ENCODE measurements around the gene NFIB. TPM values are rescaled to one million over a fixed set of nuclear protein-coding genes. Genes with fewer than 3 reads are reported as not detected.

The NFIB gene
- total and polyA plus RNA-seq, 2 donors (not counting 3 experiments of a cell fraction or from before 2014, with no cell fraction given), result 26.4 to 174 TPM

DNA sequence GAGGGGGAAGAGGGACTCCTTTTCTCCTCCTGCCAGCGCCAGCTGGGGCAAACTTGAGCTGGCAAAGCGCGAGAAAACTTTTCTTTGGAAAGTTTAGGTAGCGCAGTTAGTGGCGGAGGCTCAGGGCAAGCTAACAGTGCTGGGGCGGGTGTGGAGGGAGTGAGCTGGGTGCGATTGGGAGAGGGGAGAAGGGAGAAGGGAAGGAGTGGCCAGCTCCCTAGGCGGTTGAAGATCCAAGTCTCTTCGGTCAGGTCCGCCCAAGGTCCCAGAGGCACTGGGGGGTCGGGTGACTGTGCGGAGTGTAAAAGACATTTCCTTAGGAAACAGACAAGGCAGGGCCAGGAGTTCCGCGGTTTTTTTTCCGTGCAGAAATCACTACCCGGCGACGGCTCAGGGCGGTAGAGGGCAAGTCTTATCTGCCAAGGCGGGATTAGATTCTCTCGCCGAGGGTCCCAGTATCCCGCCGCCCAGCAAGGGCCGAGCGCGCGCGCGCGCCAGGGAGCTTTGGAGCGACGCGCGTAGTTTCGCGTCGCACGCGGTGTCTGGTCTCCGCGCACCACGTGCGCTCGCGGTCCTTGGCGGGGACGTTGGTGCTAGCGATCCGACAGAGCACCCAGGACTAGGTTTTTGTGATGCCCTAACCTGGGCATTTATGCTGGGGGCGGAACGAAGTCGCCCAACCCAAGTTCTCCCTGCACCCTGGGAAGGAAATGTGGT, 33.6 kb upstream of the NFIB start:
- Histone ChIP-seq H3K27me3 (ENCODE audit: control insufficient read depth in 2 of 2, insufficient read depth in 2 of 2, low read length in 2 of 2) (no peaks in the 10 kb centered on the region), H3K79me2 (ENCODE audit: control insufficient read depth, insufficient read depth, low read length) (no peaks in the 10 kb centered on the region), H4K20me1 (replicated peaks; ENCODE audit: control insufficient read depth, extremely low read depth, insufficient read depth, low read length) (no peaks in the 10 kb centered on the region), H3K4me2 (ENCODE audit: insufficient read depth, low read length) (peak overlapping the region; percentile 83), H3K27ac (ENCODE audit: insufficient read depth, low read depth, low read length) (peak overlapping the region; percentile 32), H3K36me3 (ENCODE audit: control insufficient read depth in 2 of 2, extremely low read depth in 1 of 2, insufficient read depth in 2 of 2, low read length in 2 of 2) (no peaks in the 10 kb centered on the region), H3K4me3 (replicated peaks in 1 of 3; ENCODE audit: insufficient read depth in 1 of 3, low read depth in 1 of 3, low read length in 3 of 3) (peak overlapping the region; percentile 17 to 57 (median 48)), H3K4me1 (ENCODE audit: control insufficient read depth, extremely low read depth, insufficient read depth, low read length) (peaks cover 57% of the 10 kb centered on the region), H3K9ac (replicated peaks; ENCODE audit: extremely low read depth, insufficient read depth, low read length) (peak overlapping the region; percentile 66), H3K9me1 (replicated peaks; ENCODE audit: control insufficient read depth, extremely low read depth, insufficient read depth, low read length) (no peaks in the 10 kb centered on the region), H2AFZ (ENCODE audit: low read depth, low read length) (peak overlapping the region; percentile 92), H3K9me3 (replicated peaks; ENCODE audit: control insufficient read depth, insufficient read depth, low read length) (no peaks in the 10 kb centered on the region)
- intact Hi-C loops (cut with micrococcal nuclease), result loop anchor here (1.0 kb wide), 3 partner anchors 25 to 251 kb away; partner anchors contain the start of gene NFIB
- dilution Hi-C loops (cut with MboI; ENCODE audit: extremely low pct_ligation_motif_present, low sequenced_read_pairs), result no loop called here
- ChIA-PET POLR2A (interaction anchor here (0.7 to 1.3 kb wide), 2 partner anchors 27 to 53 kb away, joined by 3 to 4 read pairs; no protein-coding TSS in a partner anchor), CTCF (interaction anchor here (0.9 to 2.3 kb wide), 12 partner anchors 10 to 920 kb away, joined by 3 to 11 read pairs (median 4); no protein-coding TSS in a partner anchor)
- BruUV-seq (replicated peaks), result no TSS peak
- FAIRE-seq, result peak; percentile 86
- TF ChIP-seq MAX (IDR thresholded peaks at IDR 0.05; ENCODE audit: insufficient read depth, insufficient read length), result peak; percentile 86
- TF ChIP-seq POLR2AphosphoS5 (IDR thresholded peaks at IDR 0.05; ENCODE audit: insufficient read depth, low read depth, low read length), result peak; percentile 15
- TF ChIP-seq GATA2 (IDR thresholded peaks at IDR 0.05; ENCODE audit: insufficient read depth, insufficient read length, low read depth, low read length), result no peak
- TF ChIP-seq FOS (IDR thresholded peaks at IDR 0.05; ENCODE audit: borderline replicate concordance, insufficient read depth, low read length), result no peak
- TF ChIP-seq CTCF (IDR thresholded peaks at IDR 0.05; ENCODE audit: extremely low read depth in 1 of 2, insufficient read depth in 1 of 2, low read depth in 1 of 2, low read length in 2 of 2), result no peak
- no peak for TF ChIP-seq JUN (IDR thresholded peaks at IDR 0.05; ENCODE audit: borderline replicate concordance, insufficient read depth, insufficient read length, low read depth)
- TF ChIP-seq POLR2A (IDR thresholded peaks at IDR 0.05; ENCODE audit: low read depth, low read length), result peak; percentile 31
- DNase-seq (ENCODE audit: low read depth, low spot score), result peak; percentile 60

All from endothelial cell of umbilical vein (primary cell).